Neural crest cell (in vitro differentiated cells): Measurements from ENCODE around the gene TCEAL3. TPM values are rescaled to one million over a fixed set of nuclear protein-coding genes. Genes with fewer than 3 reads are reported as not detected.
A peak's percentile ranks its signal among the peaks of the same experiment; 100 is the strongest.
"Not testable (repeated sequence)": the region's sequence is repeated elsewhere in the genome, so short reads cannot be mapped to it uniquely, and the experiment has no call there.

Experiments
- DNase-seq: peaks from one replicate; pipeline ENCODE4 v3.0.0; 2021; ENCODE audit warnings: low read depth, mixed read lengths, low spot score
- H3K27ac Mint-ChIP-seq: one replicate; pipeline ENCODE4 v1.8.0; 2021; ENCODE audit warnings: mild to moderate bottlenecking, mixed read lengths; ENCODE audit not compliant: unreplicated experiment
- H3K27me3 Mint-ChIP-seq: 2 replicates; pipeline ENCODE4 v1.8.0; 2021; ENCODE audit warnings: low read depth, mild to moderate bottlenecking, mixed read lengths
- H3K36me3 Mint-ChIP-seq: 2 replicates; pipeline ENCODE4 v1.8.0; 2021; ENCODE audit warnings: low read depth, mild to moderate bottlenecking, mixed read lengths
- H3K4me1 Mint-ChIP-seq: 2 replicates; pipeline ENCODE4 v1.8.0; 2021; ENCODE audit warnings: mixed read lengths
- H3K4me3 Mint-ChIP-seq: one replicate; pipeline ENCODE4 v1.8.0; 2021; ENCODE audit warnings: mild to moderate bottlenecking, mixed read lengths
- H3K9me3 Mint-ChIP-seq: 2 replicates; pipeline ENCODE4 v1.8.0; 2021; ENCODE audit warnings: mixed read lengths
- total RNA-seq: library from RNA; stranded (reverse); gene quantifications from 2 replicates; pipeline ENCODE4 v1.2.1, GENCODE V29; 2021
- TF ChIP-seq, protein P1 (sequence below): fragments of 200-600 bp; sonication (generic); conservative IDR thresholded peaks from 2 replicates; pipeline ENCODE4 v1.5.0; 2021; ENCODE audit warnings: antibody characterized with exemption, mild to moderate bottlenecking

The TCEAL3 gene
- total RNA-seq, 1 donor from 2014 or later, result 11.1 TPM

DNA sequence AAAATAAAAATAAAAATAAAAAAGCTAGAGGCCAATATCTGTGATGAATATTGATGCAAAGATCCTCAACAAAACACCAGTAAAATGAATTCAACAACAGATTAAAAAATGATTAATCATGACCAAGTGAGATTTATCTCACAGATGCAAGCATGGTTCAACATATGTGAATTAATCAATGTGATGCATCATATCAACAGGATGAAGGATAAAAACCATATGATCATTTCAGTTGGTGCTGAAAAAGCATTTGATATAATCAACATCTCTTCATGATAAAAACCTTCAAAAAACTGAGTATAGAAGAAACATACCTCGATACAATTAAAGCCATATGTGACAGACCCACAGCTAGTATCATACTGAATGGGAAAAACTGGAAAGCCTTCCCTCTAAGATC lies 39.9 kb downstream of the TCEAL3 start:
- no peak overlapping the region for H3K4me3 Mint-ChIP-seq

DNA sequence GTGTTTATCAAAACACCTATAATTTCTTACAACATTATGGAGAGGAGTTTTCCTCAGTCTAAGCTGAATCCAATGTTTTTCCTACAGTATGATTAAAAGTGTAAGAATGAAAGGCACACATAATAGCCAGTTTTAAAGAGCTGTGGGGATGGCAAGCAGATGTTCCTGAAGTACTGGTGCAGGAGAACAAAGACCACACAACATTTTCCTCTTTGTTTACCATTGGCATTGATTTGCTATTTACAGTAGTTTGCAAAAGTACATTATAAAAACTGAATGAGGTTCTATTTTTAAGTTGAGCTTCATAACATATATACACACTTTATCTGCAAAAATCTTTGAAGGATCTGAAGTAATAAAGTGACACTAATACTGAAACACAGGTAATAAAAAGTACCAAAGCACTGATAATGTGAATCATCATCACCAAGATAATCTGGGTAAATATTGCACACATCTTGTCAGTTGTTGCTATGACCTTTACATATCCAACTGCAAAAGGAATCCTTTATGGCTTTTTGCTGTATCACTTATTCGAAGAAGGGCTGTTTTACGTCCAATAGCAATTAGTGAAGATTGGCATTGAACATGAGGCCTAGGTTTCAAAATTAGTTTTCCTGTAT lies 43.5 kb downstream of the TCEAL3 start:
- H3K27me3 Mint-ChIP-seq, result no peaks in the 10 kb centered on the region
- no peak for DNase-seq
- no peak overlapping the region for H3K27ac Mint-ChIP-seq
- no peaks in the 10 kb centered on the region for H3K36me3 Mint-ChIP-seq
- TF ChIP-seq, protein P1, sequence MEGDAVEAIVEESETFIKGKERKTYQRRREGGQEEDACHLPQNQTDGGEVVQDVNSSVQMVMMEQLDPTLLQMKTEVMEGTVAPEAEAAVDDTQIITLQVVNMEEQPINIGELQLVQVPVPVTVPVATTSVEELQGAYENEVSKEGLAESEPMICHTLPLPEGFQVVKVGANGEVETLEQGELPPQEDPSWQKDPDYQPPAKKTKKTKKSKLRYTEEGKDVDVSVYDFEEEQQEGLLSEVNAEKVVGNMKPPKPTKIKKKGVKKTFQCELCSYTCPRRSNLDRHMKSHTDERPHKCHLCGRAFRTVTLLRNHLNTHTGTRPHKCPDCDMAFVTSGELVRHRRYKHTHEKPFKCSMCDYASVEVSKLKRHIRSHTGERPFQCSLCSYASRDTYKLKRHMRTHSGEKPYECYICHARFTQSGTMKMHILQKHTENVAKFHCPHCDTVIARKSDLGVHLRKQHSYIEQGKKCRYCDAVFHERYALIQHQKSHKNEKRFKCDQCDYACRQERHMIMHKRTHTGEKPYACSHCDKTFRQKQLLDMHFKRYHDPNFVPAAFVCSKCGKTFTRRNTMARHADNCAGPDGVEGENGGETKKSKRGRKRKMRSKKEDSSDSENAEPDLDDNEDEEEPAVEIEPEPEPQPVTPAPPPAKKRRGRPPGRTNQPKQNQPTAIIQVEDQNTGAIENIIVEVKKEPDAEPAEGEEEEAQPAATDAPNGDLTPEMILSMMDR, result no peak
- H3K4me3 Mint-ChIP-seq, result no peak overlapping the region
- no peaks in the 10 kb centered on the region for H3K9me3 Mint-ChIP-seq
- no peaks in the 10 kb centered on the region for H3K4me1 Mint-ChIP-seq

More for the DNA sequence above, 39.9 kb downstream of the TCEAL3 start:
- TF ChIP-seq, protein P1, result no peak
- no peak for DNase-seq
- no peak overlapping the region for H3K27ac Mint-ChIP-seq
- H3K36me3 Mint-ChIP-seq, result no peaks in the 10 kb centered on the region
- H3K9me3 Mint-ChIP-seq, result no peaks in the 10 kb centered on the region
- peaks cover 4% of the 10 kb centered on the region for H3K27me3 Mint-ChIP-seq
- no peaks in the 10 kb centered on the region for H3K4me1 Mint-ChIP-seq

DNA sequence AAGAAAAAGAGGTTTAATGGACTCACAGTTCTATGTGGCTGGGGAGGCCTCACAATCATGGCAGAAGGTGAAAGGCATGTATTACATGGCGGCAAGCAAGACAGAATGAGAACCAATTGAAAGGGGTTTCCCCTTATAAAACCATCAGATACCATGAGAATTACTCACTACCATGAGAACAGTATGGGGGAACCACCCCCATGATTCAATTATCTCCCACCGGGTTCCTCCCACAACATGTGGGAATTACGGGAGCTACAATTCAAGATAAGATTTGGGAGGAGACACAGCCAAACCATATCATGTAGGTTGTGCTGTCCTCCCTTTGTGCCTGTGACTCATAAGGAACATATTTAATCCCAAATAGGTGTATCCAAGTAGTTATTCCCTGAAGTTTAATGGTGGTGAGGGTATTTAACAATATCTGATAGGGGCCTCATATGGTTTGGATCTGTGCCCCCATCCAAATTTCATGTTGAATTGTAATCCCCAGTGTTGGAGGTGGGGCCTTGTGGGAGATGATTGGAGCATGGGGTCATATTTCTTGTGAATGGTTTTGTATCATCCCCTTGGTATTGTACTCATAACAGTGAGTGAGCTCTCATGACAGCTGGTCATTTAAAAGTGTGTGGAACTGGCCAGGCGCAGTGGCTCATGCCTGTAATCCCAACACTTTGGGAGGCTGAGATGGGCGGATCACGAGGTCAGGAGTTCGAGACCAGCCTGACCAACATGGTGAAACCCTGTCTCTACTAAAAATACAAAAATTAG lies 47.7 kb downstream of the TCEAL3 start:
- not testable (repeated sequence) for H3K4me1 Mint-ChIP-seq, H3K9me3 Mint-ChIP-seq, DNase-seq, H3K27ac Mint-ChIP-seq, H3K27me3 Mint-ChIP-seq, H3K36me3 Mint-ChIP-seq, H3K4me3 Mint-ChIP-seq

DNA sequence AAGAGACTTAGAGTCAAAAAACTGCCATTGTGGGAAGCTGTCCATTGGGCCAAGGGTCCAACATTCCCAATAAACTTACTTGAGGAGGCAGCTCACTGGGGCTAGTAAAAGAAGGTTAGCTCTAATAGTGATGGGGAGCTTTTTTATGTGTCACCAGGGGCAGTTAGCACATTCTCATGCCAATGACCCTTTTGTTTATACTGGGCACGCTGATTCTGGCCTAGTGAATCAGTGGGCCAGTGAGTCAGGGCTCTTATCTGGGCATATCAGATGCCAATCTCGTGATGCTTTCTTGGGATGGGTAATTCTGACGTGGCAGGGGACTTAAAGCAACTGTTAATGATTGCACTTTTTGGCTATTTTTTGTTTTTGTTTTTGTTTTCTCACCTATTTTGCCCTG lies 48.9 kb downstream of the TCEAL3 start:
- DNase-seq, result no peak
- H3K9me3 Mint-ChIP-seq, result peaks cover 6% of the 10 kb centered on the region
- no peak overlapping the region for H3K27ac Mint-ChIP-seq
- no peaks in the 10 kb centered on the region for H3K4me1 Mint-ChIP-seq
- no peak overlapping the region for H3K4me3 Mint-ChIP-seq
- H3K27me3 Mint-ChIP-seq, result peaks cover 2% of the 10 kb centered on the region
- TF ChIP-seq, protein P1, result no peak
- H3K36me3 Mint-ChIP-seq, result no peaks in the 10 kb centered on the region

DNA sequence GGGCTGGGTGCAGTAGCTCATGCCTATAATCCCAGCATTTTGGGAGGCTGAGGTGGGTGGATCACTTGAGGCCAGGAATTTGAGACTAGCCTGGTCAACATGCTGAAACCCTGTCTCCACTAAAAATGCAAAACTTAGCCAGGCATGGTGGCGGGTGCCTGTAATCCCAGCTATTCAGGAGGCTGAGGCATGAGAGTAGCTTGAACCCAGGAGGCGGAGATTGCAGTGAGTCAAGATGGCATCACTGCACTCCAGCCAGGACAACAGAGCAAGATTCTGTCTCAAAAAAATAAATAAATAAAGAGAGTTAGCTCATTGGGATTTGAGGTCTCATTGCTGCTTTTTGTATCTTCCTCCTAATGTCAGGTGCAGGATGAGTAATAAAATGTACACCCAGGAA lies 49.3 kb downstream of the TCEAL3 start:
- DNase-seq, H3K36me3 Mint-ChIP-seq, H3K4me1 Mint-ChIP-seq, H3K4me3 Mint-ChIP-seq, H3K27me3 Mint-ChIP-seq, H3K9me3 Mint-ChIP-seq: not testable (repeated sequence)
- peak overlapping the region; percentile 27 for H3K27ac Mint-ChIP-seq

DNA sequence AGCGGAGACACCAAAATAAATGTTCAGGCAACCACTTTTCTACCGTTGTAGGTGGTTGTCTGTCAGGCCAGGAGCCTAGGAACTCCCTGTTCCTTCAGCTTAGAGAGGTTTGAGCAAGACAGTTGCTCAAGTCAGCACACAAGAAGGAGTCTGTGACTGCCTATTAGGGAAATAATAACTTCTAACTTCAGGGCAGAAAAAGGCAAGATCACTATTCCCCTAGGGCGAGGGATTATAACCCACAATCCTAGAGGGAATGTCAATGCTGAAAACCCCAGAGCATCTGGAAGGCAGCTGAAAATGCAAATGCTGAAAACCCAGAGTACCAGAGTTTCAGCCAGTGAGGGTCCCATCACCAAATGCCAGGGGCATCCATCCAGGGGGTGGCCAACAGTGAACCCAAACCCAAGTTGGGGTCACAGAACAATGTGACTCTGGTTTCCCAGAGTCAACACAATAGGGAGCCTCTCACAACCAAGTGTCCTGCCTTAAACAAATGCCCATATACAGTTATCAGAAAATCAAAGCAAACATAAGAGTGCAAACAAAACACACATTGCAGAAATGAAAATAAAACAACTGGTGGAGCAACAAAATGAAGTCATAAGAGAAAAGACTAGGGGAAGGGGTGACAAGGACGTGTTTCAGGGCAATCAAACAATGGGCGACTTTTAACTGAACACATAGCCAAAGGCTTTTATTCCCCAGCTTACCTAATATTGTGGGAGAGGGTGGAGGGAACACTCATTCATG lies 51.1 kb downstream of the TCEAL3 start:
- DNase-seq, result no peak
- H3K4me3 Mint-ChIP-seq, result no peak overlapping the region
- H3K9me3 Mint-ChIP-seq, result peaks cover 6% of the 10 kb centered on the region
- TF ChIP-seq, protein P1, result no peak
- peaks cover 1% of the 10 kb centered on the region for H3K4me1 Mint-ChIP-seq
- no peak overlapping the region for H3K27ac Mint-ChIP-seq
- H3K36me3 Mint-ChIP-seq, result no peaks in the 10 kb centered on the region
- H3K27me3 Mint-ChIP-seq, result peaks cover 9% of the 10 kb centered on the region

DNA sequence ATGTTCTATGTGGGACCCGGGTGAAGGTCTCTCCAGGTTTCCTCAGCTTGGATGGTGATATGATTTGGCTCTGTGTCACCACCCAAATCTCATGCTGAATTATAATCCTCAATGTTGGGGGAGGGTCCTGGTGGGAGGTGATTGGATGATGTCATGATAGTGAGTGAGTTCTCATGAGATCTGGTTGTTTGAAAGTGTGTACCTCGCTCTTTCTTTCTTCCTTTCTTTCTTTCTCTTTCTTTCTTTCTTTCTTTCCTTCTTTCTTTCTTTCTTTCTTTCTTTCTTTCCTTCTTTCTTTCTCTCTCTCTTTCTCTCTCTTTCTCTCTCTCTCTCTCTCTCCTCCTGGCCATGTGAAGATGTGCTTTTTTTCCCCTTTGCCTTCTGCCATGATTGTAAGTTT lies 51.7 kb downstream of the TCEAL3 start:
- peaks cover 15% of the 10 kb centered on the region for H3K27me3 Mint-ChIP-seq
- not testable (repeated sequence) for H3K27ac Mint-ChIP-seq, H3K9me3 Mint-ChIP-seq, H3K4me3 Mint-ChIP-seq, DNase-seq, H3K4me1 Mint-ChIP-seq, H3K36me3 Mint-ChIP-seq
